Activated T-cell treated with anti-CD3 and anti-CD28 coated beads, Interleukin-2, amount 50 U/mL, for 4 hours (primary cell): ENCODE measurements around the gene POT1. TPM values are rescaled to one million over a fixed set of nuclear protein-coding genes. Genes with fewer than 3 reads are reported as not detected.
"Not testable (repeated sequence)": the region's sequence is repeated elsewhere in the genome, so short reads cannot be mapped to it uniquely, and the experiment has no call there.

Experiments
- ATAC-seq, 2 donors: fragments of 200-7000 bp; cut with Tn5 transposase; one replicate each; pipeline ENCODE4 v1.10.0; 2021
- DNase-seq: peaks from one replicate; pipeline ENCODE4 v3.0.0-alpha.2; 2020
- H3K27me3 Mint-ChIP-seq: one replicate; pipeline ENCODE4 v1.8.0; 2021; ENCODE audit warnings: low read depth, mixed read lengths
- H3K36me3 Mint-ChIP-seq: one replicate; pipeline ENCODE4 v1.8.0; 2022; ENCODE audit warnings: mixed read lengths; ENCODE audit not compliant: insufficient read depth
- H3K4me1 Mint-ChIP-seq: one replicate; pipeline ENCODE4 v1.8.0; 2021; ENCODE audit warnings: low read depth, mixed read lengths
- H3K4me3 Mint-ChIP-seq: one replicate; pipeline ENCODE4 v1.8.0; 2021; ENCODE audit warnings: mild to moderate bottlenecking, moderate library complexity, mixed read lengths
- H3K9me3 Mint-ChIP-seq: one replicate; pipeline ENCODE4 v1.8.0; 2021; ENCODE audit warnings: mixed read lengths
- total RNA-seq, 3 donors: library from RNA; stranded (reverse); gene quantifications; one replicate each; pipeline ENCODE4 v1.2.1, GENCODE V29; 2021

POT1 gene, protein sequence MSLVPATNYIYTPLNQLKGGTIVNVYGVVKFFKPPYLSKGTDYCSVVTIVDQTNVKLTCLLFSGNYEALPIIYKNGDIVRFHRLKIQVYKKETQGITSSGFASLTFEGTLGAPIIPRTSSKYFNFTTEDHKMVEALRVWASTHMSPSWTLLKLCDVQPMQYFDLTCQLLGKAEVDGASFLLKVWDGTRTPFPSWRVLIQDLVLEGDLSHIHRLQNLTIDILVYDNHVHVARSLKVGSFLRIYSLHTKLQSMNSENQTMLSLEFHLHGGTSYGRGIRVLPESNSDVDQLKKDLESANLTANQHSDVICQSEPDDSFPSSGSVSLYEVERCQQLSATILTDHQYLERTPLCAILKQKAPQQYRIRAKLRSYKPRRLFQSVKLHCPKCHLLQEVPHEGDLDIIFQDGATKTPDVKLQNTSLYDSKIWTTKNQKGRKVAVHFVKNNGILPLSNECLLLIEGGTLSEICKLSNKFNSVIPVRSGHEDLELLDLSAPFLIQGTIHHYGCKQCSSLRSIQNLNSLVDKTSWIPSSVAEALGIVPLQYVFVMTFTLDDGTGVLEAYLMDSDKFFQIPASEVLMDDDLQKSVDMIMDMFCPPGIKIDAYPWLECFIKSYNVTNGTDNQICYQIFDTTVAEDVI
- total RNA-seq = 10 to 100 TPM; 18.9 to 22.6 (median 20.2) TPM

DNA sequence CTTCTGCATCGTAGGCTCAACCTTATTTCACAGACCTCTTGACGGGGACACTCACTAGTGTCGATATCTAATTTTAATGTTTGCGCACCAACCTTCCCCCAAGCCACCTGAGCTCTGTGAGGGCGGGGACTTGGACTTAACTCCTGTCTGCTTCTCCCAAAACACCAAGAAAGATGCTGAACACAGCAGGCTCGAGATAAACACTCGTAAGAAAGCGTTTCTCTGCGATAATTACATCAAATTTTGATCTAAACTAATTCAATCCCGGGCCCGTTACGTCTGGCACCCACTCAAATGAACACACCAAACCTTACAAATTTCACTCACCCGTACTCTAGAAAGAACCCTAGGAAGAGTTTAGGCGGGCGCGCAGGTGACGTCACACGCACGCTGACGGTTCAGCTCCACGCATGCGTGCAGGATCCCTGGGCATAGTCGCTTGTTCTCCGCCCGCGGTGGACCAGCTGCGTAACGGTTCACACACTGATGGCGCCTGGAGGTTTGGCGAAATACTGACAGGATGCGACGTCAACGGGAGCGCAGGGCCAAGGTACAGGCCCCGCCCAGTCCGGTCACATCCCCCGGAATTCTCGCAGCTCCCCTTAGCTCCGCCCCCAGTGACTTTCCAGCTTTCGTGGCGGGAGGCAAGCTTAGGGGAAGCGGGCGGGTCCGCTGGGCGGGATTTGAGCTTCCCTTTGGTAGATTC is at the start of gene POT1:
Gene POT1 (minus strand): TSS at position 359 of the 706 bp plus-strand sequence. CDS start 32,652 bp downstream, outside the sequence.
- peak within 1 kb of the TSS; percentile 95 for H3K4me3 Mint-ChIP-seq
- H3K36me3 Mint-ChIP-seq = peaks cover 21% of the 10 kb centered on the region
- H3K4me1 Mint-ChIP-seq = peaks cover 41% of the 10 kb centered on the region
- ATAC-seq (peak; percentile 100), DNase-seq (peak; percentile 97)
- H3K9me3 Mint-ChIP-seq = no peaks in the 10 kb centered on the region
- H3K27me3 Mint-ChIP-seq = no peaks in the 10 kb centered on the region

GRCh38 chr7:124975131-124975530 is 45.5 kb upstream of the POT1 start:
- not testable (repeated sequence) for H3K4me1 Mint-ChIP-seq, H3K4me3 Mint-ChIP-seq, H3K27me3 Mint-ChIP-seq, DNase-seq, H3K36me3 Mint-ChIP-seq, ATAC-seq, H3K9me3 Mint-ChIP-seq

DNA sequence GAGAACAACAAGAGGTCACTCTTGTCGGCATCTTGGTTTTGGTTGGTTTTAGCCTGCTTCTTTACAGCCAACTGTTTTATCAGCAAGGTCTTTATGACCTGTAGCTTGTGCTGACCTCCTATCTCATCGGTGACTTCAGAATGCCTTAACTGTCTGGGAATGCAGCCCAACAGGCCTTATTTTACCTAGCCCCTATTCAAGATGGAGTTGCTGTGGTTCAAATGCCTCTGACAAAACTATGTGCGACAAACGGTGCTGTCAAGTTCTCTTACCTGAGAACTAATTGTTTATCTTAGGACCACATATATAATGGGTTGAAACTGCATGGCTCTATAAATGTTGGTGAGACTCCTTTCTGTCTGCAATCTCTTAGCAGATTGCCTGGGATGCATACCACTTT is 35.9 kb upstream of the POT1 start:
- Mint-ChIP-seq H3K27me3 (no peaks in the 10 kb centered on the region), H3K4me1 (no peaks in the 10 kb centered on the region), H3K36me3 (no peaks in the 10 kb centered on the region), H3K9me3 (no peaks in the 10 kb centered on the region), H3K4me3 (no peak overlapping the region)
- ATAC-seq (no peak), DNase-seq (no peak)

GRCh38 chr7:124959676-124960075 is 30.1 kb upstream of the POT1 start:
- Mint-ChIP-seq H3K4me1 (no peaks in the 10 kb centered on the region), H3K27me3 (no peaks in the 10 kb centered on the region), H3K9me3 (peaks cover 11% of the 10 kb centered on the region), H3K4me3 (no peak overlapping the region), H3K36me3 (peaks cover 3% of the 10 kb centered on the region)
- no peak for ATAC-seq
- no peak for DNase-seq

DNA sequence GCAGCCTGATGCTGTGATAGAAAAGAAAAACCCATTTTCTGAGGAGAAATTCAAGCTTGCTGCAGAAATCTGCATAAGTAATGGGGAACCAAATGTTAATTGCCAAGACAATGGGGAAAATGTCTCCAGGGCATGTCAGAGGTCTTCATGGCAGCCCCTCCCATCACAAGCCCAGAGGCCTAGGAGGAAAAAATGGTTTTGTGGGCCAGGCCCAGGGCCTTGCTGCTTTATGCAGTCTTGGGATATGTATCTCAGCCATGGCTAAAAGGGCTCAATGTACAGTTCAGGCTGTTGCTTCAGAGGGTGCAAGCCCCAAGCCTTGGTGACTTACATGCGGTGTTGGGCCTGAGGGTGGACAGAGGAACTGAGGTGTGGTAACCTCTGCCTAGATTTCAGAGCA is 28.3 kb upstream of the POT1 start:
- peaks cover 11% of the 10 kb centered on the region for H3K9me3 Mint-ChIP-seq
- not testable (repeated sequence) for H3K4me3 Mint-ChIP-seq, H3K36me3 Mint-ChIP-seq, H3K27me3 Mint-ChIP-seq, H3K4me1 Mint-ChIP-seq, DNase-seq, ATAC-seq

DNA sequence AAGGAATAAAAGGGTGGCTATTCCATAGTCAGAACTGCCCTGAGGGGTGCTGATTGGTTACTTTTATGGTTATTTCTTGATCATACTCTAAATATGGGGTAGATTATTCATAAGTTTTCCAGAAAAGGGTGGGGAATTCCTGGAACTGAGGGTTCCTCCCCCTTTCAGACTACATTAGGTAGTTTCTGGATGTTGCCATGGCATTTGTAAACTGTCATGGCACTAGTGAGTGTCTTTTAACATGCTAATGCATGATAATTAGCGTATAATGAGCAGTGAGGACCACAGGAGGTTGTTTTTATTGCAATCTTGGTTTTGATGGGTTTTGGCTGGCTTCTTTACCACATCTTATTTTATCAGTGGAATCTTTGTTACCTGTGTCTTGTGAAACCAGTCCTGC is 26.5 kb upstream of the POT1 start:
- H3K36me3 Mint-ChIP-seq = peaks cover 3% of the 10 kb centered on the region
- no peak for ATAC-seq
- peaks cover 11% of the 10 kb centered on the region for H3K9me3 Mint-ChIP-seq
- H3K27me3 Mint-ChIP-seq = no peaks in the 10 kb centered on the region
- no peaks in the 10 kb centered on the region for H3K4me1 Mint-ChIP-seq
- no peak overlapping the region for H3K4me3 Mint-ChIP-seq
- DNase-seq = no peak

- Mint-ChIP-seq H3K27me3 (no peaks in the 10 kb centered on the region), H3K4me1 (no peaks in the 10 kb centered on the region)
These were observed 25.2 kb upstream of the POT1 start for GRCh38 chr7:124954790-124955189.

GRCh38 chr7:124945680-124946079 is 16.1 kb upstream of the POT1 start:
- Mint-ChIP-seq H3K9me3 (peaks cover 11% of the 10 kb centered on the region), H3K4me1 (no peaks in the 10 kb centered on the region), H3K36me3 (no peaks in the 10 kb centered on the region), H3K4me3 (no peak overlapping the region), H3K27me3 (peaks cover 6% of the 10 kb centered on the region)
- no peak for DNase-seq
- ATAC-seq = no peak

More at GRCh38 chr7:124954790-124955189, 25.2 kb upstream of the POT1 start:
- H3K4me3 Mint-ChIP-seq = no peak overlapping the region
- peaks cover 11% of the 10 kb centered on the region for H3K9me3 Mint-ChIP-seq
- no peak for DNase-seq
- ATAC-seq = no peak
- peaks cover 3% of the 10 kb centered on the region for H3K36me3 Mint-ChIP-seq

GRCh38 chr7:124943472-124943871 is 13.8 kb upstream of the POT1 start:
- H3K4me1 Mint-ChIP-seq = no peaks in the 10 kb centered on the region
- peaks cover 11% of the 10 kb centered on the region for H3K9me3 Mint-ChIP-seq
- H3K4me3 Mint-ChIP-seq = no peak overlapping the region
- DNase-seq = no peak
- peaks cover 6% of the 10 kb centered on the region for H3K27me3 Mint-ChIP-seq
- no peak for ATAC-seq
- no peaks in the 10 kb centered on the region for H3K36me3 Mint-ChIP-seq

DNA sequence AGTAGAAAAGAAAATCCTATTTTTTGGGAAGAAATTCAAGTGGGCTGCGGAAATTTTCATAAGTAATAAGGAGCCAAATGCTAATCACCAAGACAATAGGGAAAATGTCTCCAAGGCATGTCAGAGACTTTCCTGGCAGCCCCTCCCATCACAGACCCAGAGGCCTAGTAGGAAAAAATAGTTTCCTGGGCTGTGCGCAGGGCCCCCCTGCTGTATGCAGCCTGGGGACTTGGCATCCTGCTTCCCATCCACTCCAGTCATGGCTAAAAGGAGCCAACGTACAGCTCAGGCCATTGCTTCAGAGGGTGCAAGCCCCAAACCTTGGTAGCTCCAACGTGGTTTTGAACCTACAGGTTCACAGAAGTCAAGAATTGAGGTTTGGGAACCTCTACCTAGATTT is 12.8 kb upstream of the POT1 start:
- no peak for ATAC-seq
- DNase-seq = no peak
- Mint-ChIP-seq H3K36me3 (no peaks in the 10 kb centered on the region), H3K27me3 (peaks cover 9% of the 10 kb centered on the region), H3K9me3 (peaks cover 11% of the 10 kb centered on the region), H3K4me3 (no peak overlapping the region), H3K4me1 (no peaks in the 10 kb centered on the region)

GRCh38 chr7:124940306-124940705 is 10.7 kb upstream of the POT1 start:
- Mint-ChIP-seq H3K4me1 (no peaks in the 10 kb centered on the region), H3K9me3 (no peaks in the 10 kb centered on the region), H3K4me3 (no peak overlapping the region), H3K27me3 (peaks cover 9% of the 10 kb centered on the region), H3K36me3 (no peaks in the 10 kb centered on the region)
- DNase-seq (no peak), ATAC-seq (no peak)

DNA sequence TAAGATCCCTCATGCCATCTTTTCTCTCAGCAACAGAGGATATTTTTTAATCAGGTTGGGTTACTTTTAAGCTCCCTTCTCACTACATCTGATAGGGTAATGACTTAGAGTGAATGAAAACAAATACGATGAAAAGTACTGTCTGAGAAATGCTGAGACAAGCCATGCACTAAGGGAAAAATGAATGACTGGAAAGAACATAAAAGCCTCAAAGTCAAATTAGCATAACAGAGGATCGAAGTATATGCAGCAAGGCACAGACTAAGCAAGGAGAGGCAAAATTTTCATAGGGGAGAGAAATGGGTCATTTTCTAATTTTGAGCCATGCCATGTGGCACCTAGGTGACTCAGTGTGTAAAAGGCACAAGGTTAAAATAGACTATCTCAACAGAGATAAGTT is 8.5 kb upstream of the POT1 start:
- Mint-ChIP-seq H3K36me3 (no peaks in the 10 kb centered on the region), H3K27me3 (peaks cover 9% of the 10 kb centered on the region), H3K4me1 (no peaks in the 10 kb centered on the region), H3K9me3 (no peaks in the 10 kb centered on the region), H3K4me3 (no peak overlapping the region)
- ATAC-seq (no peak), DNase-seq (no peak)

DNA sequence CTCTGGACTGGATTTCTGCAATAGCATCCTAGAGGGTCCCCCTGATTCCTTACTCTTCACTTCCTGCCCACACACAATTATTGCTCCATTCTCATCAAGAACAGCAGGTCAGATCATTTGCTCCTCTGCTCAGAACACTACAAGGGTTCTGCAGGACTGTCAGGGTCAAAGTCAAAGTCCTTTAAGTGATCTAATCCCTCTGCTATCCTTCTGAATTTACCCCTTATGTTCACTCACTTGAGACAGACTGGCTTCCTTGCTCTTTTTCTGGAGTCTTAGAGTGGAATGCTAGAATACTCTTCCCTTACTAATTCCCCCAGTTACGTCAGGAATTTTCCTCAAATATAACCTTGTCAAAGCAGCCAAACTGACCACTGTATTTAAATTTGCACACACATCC is 7.5 kb upstream of the POT1 start:
- peaks cover 9% of the 10 kb centered on the region for H3K27me3 Mint-ChIP-seq
- H3K9me3 Mint-ChIP-seq = no peaks in the 10 kb centered on the region
- H3K4me3 Mint-ChIP-seq = no peak overlapping the region
- DNase-seq (no peak), ATAC-seq (no peak)
- no peaks in the 10 kb centered on the region for H3K36me3 Mint-ChIP-seq
- no peaks in the 10 kb centered on the region for H3K4me1 Mint-ChIP-seq

DNA sequence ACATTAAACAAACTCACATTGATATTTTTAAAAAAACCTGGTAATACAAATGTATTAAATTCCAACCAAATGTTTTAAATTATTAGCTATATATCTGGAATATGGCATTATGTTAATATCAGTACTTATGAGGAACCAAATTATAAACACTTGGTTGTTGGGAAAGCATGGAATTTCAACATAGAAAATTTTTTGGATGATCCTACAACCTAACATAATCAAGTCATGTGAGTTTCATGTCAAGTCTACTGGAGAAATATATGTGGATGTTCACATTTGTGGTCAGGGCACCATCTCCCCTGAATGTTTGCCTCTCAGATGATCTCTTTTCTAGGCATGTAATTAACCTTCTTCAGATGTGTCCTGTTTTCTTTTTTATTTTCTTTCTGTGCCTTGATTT is 5.2 kb upstream of the POT1 start:
- no peaks in the 10 kb centered on the region for H3K36me3 Mint-ChIP-seq
- no peak for ATAC-seq
- peaks cover 5% of the 10 kb centered on the region for H3K4me1 Mint-ChIP-seq
- H3K4me3 Mint-ChIP-seq = no peak overlapping the region
- no peak for DNase-seq
- H3K27me3 Mint-ChIP-seq = peaks cover 3% of the 10 kb centered on the region
- no peaks in the 10 kb centered on the region for H3K9me3 Mint-ChIP-seq
